Gastroesophageal sphincter (tissue), 3 donors: ENCODE results near the gene E2F2.
A peak's percentile ranks its signal among the peaks of the same experiment; 100 is the strongest.

ENCODE experiments used
- POLR2A ChIP-seq, 2 donors: fragments of 450-650 bp; IDR thresholded peaks; one replicate each; pipeline ENCODE4 v1.6.1; 2017; ENCODE audit warnings: antibody characterized with exemption in 2 of 2, mild to moderate bottlenecking in 2 of 2, moderate library complexity in 1 of 2
- TF ChIP-seq, protein P1 (sequence below), 4 experiments: fragments of 200-600 bp in 2 of 4; fragments of 450-650 bp in 2 of 4; sonication (generic) in 1 of 4; IDR thresholded peaks; one replicate each; pipeline ENCODE4 v1.5.1; 2017 to 2019; ENCODE audit warnings: antibody characterized with exemption in 4 of 4, mild to moderate bottlenecking in 2 of 4, moderate library complexity in 2 of 4

DNA sequence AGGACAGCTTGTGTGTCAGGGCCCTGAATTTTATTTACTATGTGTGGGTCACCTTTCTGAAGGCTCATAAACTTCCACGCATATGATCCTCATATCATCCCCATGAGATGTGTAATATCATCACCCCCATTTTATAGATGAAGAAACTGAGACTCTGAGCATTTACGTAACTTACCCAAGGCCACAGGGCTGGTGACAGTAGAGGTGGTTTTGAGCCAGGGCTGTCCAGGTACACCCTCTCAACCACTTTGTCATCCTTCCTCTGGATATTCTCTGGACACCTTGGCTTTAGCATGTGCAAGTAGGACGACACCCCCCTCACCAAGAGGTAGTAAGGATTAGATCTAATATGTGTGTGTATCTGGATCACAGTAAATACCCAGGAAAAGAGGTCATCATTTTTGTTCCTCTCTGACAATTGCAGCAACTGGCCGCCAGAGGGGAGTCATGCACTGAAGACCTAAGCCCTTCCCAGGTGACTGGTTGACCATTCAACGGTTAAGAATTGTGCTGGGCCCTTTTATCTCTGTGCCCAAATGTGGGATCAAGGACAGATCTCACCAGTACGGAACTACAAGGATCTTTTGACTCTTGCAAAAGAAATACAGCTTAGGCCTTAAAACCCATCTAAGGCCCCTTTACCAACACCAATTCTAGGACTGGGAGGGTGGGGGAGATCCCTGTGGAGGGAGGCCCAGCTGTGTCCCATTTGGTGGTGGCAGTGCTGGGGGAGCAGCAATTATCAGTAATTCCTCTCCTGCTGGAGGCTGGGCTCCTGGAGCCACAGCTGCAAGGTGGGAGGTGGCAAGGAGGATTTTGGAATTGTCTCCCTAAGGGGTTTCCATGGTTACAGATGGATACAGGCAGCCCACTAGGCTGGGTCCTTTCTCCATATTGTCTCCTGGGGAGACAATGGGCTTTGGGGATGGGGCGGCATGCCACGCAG, 13.7 kb upstream of the E2F2 start:
- TF ChIP-seq, protein P1, sequence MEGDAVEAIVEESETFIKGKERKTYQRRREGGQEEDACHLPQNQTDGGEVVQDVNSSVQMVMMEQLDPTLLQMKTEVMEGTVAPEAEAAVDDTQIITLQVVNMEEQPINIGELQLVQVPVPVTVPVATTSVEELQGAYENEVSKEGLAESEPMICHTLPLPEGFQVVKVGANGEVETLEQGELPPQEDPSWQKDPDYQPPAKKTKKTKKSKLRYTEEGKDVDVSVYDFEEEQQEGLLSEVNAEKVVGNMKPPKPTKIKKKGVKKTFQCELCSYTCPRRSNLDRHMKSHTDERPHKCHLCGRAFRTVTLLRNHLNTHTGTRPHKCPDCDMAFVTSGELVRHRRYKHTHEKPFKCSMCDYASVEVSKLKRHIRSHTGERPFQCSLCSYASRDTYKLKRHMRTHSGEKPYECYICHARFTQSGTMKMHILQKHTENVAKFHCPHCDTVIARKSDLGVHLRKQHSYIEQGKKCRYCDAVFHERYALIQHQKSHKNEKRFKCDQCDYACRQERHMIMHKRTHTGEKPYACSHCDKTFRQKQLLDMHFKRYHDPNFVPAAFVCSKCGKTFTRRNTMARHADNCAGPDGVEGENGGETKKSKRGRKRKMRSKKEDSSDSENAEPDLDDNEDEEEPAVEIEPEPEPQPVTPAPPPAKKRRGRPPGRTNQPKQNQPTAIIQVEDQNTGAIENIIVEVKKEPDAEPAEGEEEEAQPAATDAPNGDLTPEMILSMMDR (IDR thresholded peaks at IDR 0.05) = peak in 3 of 4 experiments; percentile 92 to 99 (median 99)
- TF ChIP-seq POLR2A (IDR thresholded peaks at IDR 0.05) = no peak
